ENCODE results near the gene FAM151B.

Gene FAM151B

DNA sequence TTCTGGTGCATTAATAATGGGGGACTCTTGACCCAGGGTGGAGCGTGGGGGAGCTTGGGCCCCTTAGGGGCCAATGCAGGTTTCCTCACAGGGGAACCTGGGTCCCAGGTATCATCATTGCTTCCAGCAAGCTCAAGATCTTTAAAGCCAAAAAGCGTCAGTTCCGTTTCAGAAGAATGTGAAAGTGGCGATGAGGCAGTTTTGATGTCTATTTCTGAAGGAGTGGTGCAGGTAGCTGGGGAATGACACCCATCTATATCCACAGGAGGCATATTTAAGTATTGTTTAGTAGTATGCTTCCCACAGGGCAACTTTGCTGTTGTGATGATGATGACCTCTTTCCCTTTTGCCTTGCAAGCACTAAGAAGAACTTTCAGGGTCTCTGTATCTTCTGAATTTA, 71.3 kb downstream of the FAM151B start:
- Histone ChIP-seq H3K9me3 (ENCODE audit: control insufficient read depth, insufficient read depth, low read length) (no peaks in the 10 kb centered on the region), H3K4me3 (ENCODE audit: low read length) (no peak overlapping the region), H3K27me3 (ENCODE audit: control insufficient read depth, insufficient read depth, low read length) (no peaks in the 10 kb centered on the region), H3K4me1 (ENCODE audit: control insufficient read depth, insufficient read depth, low read length) (peaks cover 1% of the 10 kb centered on the region; the same call in 1 of the 2 replicates), H3K36me3 (ENCODE audit: control insufficient read depth, insufficient read depth, low read length) (no peaks in the 10 kb centered on the region), H3K27ac (ENCODE audit: low read length) (no peak overlapping the region)
- DNase-seq (ENCODE audit: low read depth, low spot score): no peak
- no CpG with 5 or more reads among the region's 4 CpGs for WGBS (ENCODE audit: insufficient coverage, insufficient read length)

DNA sequence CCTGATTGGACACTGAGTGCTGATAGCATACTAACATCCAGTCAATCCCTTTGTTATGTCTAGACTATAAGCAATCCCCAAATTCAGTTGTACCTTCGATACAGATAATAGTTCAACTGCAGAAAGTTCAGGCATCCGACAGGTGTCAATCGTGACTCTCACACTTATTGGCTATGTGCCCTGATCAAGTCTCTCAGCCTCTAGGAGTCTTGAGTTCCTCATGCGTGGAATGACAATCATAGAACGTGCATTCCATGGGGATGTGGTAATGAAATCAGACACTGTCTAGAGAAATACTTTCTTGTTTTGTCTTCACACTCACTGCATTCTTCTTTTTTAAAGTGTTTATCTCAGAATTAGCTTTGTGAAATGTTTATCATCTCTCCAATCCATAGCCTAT, 77.4 kb downstream of the FAM151B start:
- Histone ChIP-seq H3K4me3 (ENCODE audit: low read length) (no peak overlapping the region), H3K9me3 (ENCODE audit: control insufficient read depth, insufficient read depth, low read length) (no peaks in the 10 kb centered on the region), H3K27me3 (ENCODE audit: control insufficient read depth, insufficient read depth, low read length) (peaks cover 12% of the 10 kb centered on the region; the same call in 1 of the 2 replicates), H3K27ac (ENCODE audit: low read length) (no peak overlapping the region), H3K4me1 (ENCODE audit: control insufficient read depth, insufficient read depth, low read length) (no peaks in the 10 kb centered on the region), H3K36me3 (ENCODE audit: control insufficient read depth, insufficient read depth, low read length) (no peaks in the 10 kb centered on the region)
- no peak for DNase-seq (ENCODE audit: low read depth, low spot score)
- WGBS (ENCODE audit: insufficient coverage, insufficient read length): no CpG with 5 or more reads among the region's 5 CpGs

DNA sequence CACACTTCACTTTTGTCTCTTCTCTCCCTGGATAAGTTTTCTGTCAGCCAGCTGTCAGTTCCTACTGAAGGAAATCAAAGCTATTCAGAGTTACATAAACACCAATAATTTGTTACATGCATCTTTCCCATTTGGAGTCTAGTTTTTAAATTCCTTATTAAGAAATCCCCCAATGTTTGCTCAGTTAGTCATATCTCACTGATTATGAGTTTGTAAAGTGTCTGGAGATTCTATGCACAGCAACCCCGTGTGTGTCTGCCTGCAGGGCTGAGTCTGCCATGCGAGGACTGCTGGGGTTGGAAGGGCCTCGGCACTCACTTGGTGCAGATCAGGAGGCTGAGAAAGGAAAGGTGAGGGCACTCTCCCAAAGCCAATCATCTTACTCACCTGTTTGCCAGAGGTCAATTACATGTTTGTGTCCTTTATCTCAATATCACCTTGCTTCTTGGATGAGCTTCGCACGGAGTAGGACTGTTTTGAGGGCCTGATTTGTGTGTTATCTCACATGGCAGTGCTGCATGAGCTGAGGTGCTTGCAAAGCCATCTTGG, 78.9 kb downstream of the FAM151B start:
- DNase-seq (ENCODE audit: low read depth, low spot score): no peak
- Histone ChIP-seq H3K4me1 (ENCODE audit: control insufficient read depth, insufficient read depth, low read length) (no peaks in the 10 kb centered on the region), H3K36me3 (ENCODE audit: control insufficient read depth, insufficient read depth, low read length) (no peaks in the 10 kb centered on the region), H3K27me3 (ENCODE audit: control insufficient read depth, insufficient read depth, low read length) (peaks cover 12% of the 10 kb centered on the region; the same call in 1 of the 2 replicates), H3K9me3 (ENCODE audit: control insufficient read depth, insufficient read depth, low read length) (no peaks in the 10 kb centered on the region), H3K4me3 (ENCODE audit: low read length) (no peak overlapping the region), H3K27ac (ENCODE audit: low read length) (no peak overlapping the region)
- WGBS (ENCODE audit: insufficient coverage, insufficient read length): no CpG with 5 or more reads among the region's 5 CpGs

DNA sequence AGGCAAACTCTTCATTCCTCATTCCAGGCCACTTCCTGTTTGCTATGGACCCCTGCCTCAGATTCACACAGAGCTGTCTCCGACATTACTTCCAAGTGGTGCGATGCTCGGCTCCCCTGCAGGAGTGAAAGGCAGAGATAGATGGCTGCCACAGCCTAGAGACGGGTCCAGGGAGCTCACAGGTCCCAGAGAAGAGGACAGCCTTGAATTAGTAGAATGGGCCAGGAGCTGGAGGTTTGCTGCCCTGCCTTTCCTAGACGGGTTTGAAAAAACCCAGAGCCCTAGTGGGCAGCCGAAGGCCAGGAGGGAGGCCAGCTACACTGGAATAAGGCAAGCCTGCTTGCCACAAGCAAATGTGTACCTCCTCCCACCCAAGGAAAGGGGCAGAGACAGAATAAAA, 80.4 kb downstream of the FAM151B start:
- peaks cover 12% of the 10 kb centered on the region; the same call in 1 of the 2 replicates for H3K27me3 ChIP-seq (ENCODE audit: control insufficient read depth, insufficient read depth, low read length)
- no peak overlapping the region for H3K4me3 ChIP-seq (ENCODE audit: low read length)
- H3K9me3 ChIP-seq (ENCODE audit: control insufficient read depth, insufficient read depth, low read length): no peaks in the 10 kb centered on the region
- WGBS (ENCODE audit: insufficient coverage, insufficient read length): no CpG with 5 or more reads among the region's 6 CpGs
- H3K36me3 ChIP-seq (ENCODE audit: control insufficient read depth, insufficient read depth, low read length): no peaks in the 10 kb centered on the region
- no peaks in the 10 kb centered on the region for H3K4me1 ChIP-seq (ENCODE audit: control insufficient read depth, insufficient read depth, low read length)
- H3K27ac ChIP-seq (ENCODE audit: low read length): no peak overlapping the region
- no peak for DNase-seq (ENCODE audit: low read depth, low spot score)

DNA sequence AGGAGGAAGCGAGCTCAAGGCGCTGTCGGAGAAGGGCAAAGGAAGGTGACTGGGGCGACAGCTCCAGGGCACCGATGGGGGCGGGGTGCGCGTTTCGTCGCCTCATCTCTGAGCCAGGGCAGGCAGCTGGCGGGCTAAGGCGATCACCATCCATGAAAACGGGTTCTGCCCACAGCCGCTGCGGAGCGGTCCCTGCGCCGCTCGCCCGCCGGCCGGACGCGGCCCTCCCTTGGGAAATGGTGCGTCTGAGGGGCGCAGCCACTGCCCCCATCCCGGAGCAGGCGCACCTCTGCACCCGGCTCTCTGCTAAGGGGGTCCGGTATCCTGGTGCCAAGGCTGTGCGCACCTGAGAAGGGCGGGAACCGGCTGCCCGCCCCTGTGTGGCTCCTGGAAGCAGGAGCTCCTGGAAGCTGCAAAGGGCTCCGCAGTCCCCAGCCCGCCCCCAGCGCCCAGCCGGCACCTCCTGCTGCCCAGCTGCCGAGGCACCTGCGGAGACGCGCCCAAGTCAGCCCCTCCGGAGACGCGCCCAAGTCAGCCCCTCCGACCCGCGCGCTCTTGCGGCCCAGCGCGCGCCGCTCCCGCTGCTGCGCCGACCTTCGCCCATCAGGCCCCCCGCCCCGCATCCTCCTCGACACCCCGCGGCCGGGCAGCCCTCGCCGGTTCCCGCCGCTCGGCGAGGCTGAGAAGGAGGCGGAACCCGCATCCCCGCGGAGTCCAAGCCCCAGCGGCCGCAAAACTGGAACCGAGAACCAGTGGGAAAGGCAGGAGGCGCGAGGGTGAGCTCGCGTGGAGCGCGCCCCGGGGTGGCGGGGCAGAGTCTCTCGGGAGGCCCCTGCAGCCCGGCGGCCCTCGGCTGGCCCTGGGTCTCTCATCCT, 81.4 kb downstream of the FAM151B start:
- no peak overlapping the region for H3K27ac ChIP-seq (ENCODE audit: low read length)
- H3K4me1 ChIP-seq (ENCODE audit: control insufficient read depth, insufficient read depth, low read length): no peaks in the 10 kb centered on the region
- no peaks in the 10 kb centered on the region for H3K9me3 ChIP-seq (ENCODE audit: control insufficient read depth, insufficient read depth, low read length)
- no peak for DNase-seq (ENCODE audit: low read depth, low spot score)
- peak overlapping the region; percentile 14; the same call in 1 of the 2 replicates for H3K4me3 ChIP-seq (ENCODE audit: low read length)
- H3K36me3 ChIP-seq (ENCODE audit: control insufficient read depth, insufficient read depth, low read length): no peaks in the 10 kb centered on the region
- no CpG with 5 or more reads among the region's 89 CpGs for WGBS (ENCODE audit: insufficient coverage, insufficient read length)
- H3K27me3 ChIP-seq (ENCODE audit: control insufficient read depth, insufficient read depth, low read length): peaks cover 12% of the 10 kb centered on the region; the same call in 1 of the 2 replicates

DNA sequence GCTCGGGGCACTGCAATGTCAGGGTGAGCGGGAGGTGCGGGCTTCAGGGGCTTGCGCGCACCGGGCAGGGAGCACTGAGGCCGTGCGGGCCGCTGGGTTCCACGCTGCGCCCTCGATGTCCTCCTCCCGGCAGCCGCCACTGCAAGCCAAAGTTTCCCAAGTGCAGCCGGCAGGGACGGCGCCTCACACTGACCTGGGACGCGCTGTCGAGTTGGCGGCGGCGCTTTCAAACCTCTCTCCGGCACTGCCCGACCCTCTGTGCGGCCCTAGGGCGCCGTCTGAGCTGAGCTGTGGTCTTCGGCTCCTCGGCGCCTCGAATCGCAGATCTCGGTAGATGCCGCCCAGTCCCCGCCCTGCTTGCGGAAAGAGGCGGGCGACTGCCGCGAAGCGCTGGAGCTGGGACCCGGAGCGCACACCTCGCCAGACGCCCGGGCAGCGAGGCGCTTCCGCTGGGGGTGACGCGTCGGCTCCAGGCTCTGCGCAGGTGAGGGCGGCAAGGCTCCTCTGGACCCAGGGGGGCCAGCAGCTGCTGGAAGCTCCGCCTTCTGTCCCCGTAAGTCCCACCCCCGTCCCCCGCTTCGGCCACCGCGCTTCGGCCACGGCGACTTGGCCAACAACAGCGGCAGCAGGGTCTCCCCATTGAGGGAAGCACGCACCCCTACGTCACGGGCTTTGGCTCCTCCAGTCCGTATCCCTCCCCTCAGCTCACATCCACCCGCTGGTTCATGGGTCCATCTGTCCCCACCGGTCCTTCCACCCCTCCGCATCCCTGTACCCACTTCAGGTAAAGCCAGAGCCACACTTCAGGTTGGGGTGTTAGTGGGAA, 82.3 kb downstream of the FAM151B start, which contains the start of gene ANKRD34B:
ANKRD34B (minus strand) TSS at position 320 of the 826 bp plus-strand sequence. CDS start 10,261 bp downstream, outside the sequence.
- no peaks in the 10 kb centered on the region for H3K9me3 ChIP-seq (ENCODE audit: control insufficient read depth, insufficient read depth, low read length)
- H3K4me1 ChIP-seq (ENCODE audit: control insufficient read depth, insufficient read depth, low read length): no peaks in the 10 kb centered on the region
- H3K27ac ChIP-seq (ENCODE audit: low read length): no peak within 1 kb of the TSS
- no peak for DNase-seq (ENCODE audit: low read depth, low spot score)
- H3K36me3 ChIP-seq (ENCODE audit: control insufficient read depth, insufficient read depth, low read length): no peaks in the 10 kb centered on the region
- H3K27me3 ChIP-seq (ENCODE audit: control insufficient read depth, insufficient read depth, low read length): peaks cover 12% of the 10 kb centered on the region; the same call in 1 of the 2 replicates
- peak within 1 kb of the TSS; percentile 14; the same call in 1 of the 2 replicates for H3K4me3 ChIP-seq (ENCODE audit: low read length)
- WGBS (ENCODE audit: insufficient coverage, insufficient read length): no CpG with 5 or more reads among the region's 73 CpGs

DNA sequence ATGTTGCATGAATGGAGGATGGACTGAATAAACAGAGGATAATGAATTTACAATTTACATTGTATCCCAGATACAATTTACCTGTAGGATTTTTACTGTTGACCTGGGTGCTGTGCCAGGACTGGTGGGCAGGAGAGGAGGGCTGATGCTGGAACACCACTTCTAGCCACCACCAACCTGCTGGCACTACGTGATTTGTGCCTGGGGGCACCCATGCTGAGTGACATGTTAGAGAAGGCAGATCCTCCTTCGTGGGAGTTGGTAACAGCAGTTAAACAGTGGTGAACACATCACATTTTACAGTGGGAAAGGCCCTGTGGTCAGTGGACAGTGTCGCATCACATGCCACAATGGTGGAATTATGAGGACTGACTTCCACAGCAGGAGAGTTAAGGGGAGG, 85.2 kb downstream of the FAM151B start:
- no CpG with 5 or more reads among the region's 3 CpGs for WGBS (ENCODE audit: insufficient coverage, insufficient read length)
- H3K27me3 ChIP-seq (ENCODE audit: control insufficient read depth, insufficient read depth, low read length): peaks cover 9% of the 10 kb centered on the region; the same call in 1 of the 2 replicates

DNA sequence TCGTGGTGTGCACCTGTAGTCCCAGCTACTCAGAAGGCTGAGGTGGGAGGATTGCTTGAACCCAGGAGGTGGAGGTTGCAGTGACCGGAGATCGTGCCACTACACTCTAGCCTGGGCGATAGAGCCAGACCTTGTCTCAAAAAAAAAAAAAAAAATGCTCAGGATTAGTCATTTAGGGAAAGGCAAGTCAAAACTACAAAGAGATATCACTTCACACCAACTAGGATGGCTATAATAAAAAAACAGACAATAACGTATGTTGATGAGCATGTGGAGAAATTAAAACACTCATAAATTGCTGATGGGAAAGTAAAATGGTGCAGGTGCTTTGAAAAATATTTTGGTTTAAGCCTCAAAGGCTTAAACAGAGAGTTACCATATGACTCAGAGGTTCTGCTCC, 88.5 kb downstream of the FAM151B start:
- no peak overlapping the region for H3K27ac ChIP-seq (ENCODE audit: low read length)
- no peak for DNase-seq (ENCODE audit: low read depth, low spot score)
- no peak overlapping the region for H3K4me3 ChIP-seq (ENCODE audit: low read length)
- no peaks in the 10 kb centered on the region for H3K4me1 ChIP-seq (ENCODE audit: control insufficient read depth, insufficient read depth, low read length)
- H3K36me3 ChIP-seq (ENCODE audit: control insufficient read depth, insufficient read depth, low read length): no peaks in the 10 kb centered on the region
- no peaks in the 10 kb centered on the region for H3K27me3 ChIP-seq (ENCODE audit: control insufficient read depth, insufficient read depth, low read length)
- WGBS (ENCODE audit: insufficient coverage, insufficient read length): no CpG with 5 or more reads among the region's 5 CpGs
- no peaks in the 10 kb centered on the region for H3K9me3 ChIP-seq (ENCODE audit: control insufficient read depth, insufficient read depth, low read length)

More for the DNA sequence above, 85.2 kb downstream of the FAM151B start:
- Histone ChIP-seq H3K4me3 (ENCODE audit: low read length) (no peak overlapping the region), H3K27ac (ENCODE audit: low read length) (no peak overlapping the region), H3K36me3 (ENCODE audit: control insufficient read depth, insufficient read depth, low read length) (no peaks in the 10 kb centered on the region), H3K9me3 (ENCODE audit: control insufficient read depth, insufficient read depth, low read length) (no peaks in the 10 kb centered on the region), H3K4me1 (ENCODE audit: control insufficient read depth, insufficient read depth, low read length) (no peaks in the 10 kb centered on the region)
- DNase-seq (ENCODE audit: low read depth, low spot score): no peak

DNA sequence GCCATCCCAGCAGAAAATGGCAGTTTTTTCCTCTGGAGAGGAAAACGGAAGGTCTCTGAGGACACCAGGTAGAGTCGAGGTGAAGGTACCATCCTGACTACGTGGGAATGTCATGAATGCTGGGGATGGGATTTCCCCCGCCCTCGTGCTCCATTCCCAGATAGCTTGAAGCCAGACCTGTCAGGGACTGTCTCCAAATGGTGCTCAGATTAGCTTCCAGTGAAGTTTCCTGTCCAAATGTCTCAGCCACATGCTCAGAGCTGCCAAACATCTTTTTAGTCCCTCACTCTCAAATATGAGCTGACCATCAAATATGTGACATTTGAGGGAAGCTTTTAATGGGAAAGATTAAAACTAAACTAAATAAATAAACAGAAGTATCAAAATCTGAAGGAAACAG, 89.8 kb downstream of the FAM151B start:
- Histone ChIP-seq H3K27me3 (ENCODE audit: control insufficient read depth, insufficient read depth, low read length) (no peaks in the 10 kb centered on the region), H3K9me3 (ENCODE audit: control insufficient read depth, insufficient read depth, low read length) (no peaks in the 10 kb centered on the region), H3K4me3 (ENCODE audit: low read length) (no peak overlapping the region), H3K27ac (ENCODE audit: low read length) (no peak overlapping the region), H3K36me3 (ENCODE audit: control insufficient read depth, insufficient read depth, low read length) (no peaks in the 10 kb centered on the region), H3K4me1 (ENCODE audit: control insufficient read depth, insufficient read depth, low read length) (no peaks in the 10 kb centered on the region)
- no CpG with 5 or more reads among the region's 5 CpGs for WGBS (ENCODE audit: insufficient coverage, insufficient read length)
- no peak for DNase-seq (ENCODE audit: low read depth, low spot score)

DNA sequence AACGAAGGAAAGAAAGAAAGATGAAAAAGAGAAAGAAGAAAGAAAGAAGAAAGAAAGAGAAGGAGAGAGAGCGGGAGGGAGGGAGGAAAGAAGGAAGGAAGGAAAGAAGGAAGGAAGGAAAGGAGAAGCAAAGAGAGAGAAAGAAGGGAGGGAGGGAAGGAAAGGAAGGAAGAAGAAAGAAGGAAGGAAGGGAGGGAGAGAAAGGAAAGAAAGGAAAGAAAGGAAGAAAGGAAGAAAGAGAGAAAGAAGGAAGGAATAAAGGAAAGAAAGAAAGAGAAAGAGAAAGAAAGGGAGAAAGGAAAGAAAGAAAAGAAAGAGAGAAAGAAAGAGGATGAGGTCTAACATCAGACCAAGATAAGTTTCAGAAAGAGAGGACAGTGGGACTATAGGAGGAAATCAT, 91.2 kb downstream of the FAM151B start:
- H3K36me3 ChIP-seq (ENCODE audit: control insufficient read depth, insufficient read depth, low read length): no peaks in the 10 kb centered on the region
- H3K27ac ChIP-seq (ENCODE audit: low read length): no peak overlapping the region
- DNase-seq (ENCODE audit: low read depth, low spot score): no peak
- H3K4me1 ChIP-seq (ENCODE audit: control insufficient read depth, insufficient read depth, low read length): no peaks in the 10 kb centered on the region
- H3K27me3 ChIP-seq (ENCODE audit: control insufficient read depth, insufficient read depth, low read length): no peaks in the 10 kb centered on the region
- H3K9me3 ChIP-seq (ENCODE audit: control insufficient read depth, insufficient read depth, low read length): no peaks in the 10 kb centered on the region
- no peak overlapping the region for H3K4me3 ChIP-seq (ENCODE audit: low read length)
- WGBS (ENCODE audit: insufficient coverage, insufficient read length): 100% methylated on average over 2 of the region's 2 CpGs

Data from iPS DF 6.9 (cell line).